WI38 (cell line): ENCODE results near the gene AARS2.
"Not testable (repeated sequence)": the region's sequence is repeated elsewhere in the genome, so short reads cannot be mapped to it uniquely, and the experiment has no call there.

Source experiments
- H3K4me3 ChIP-seq: 2 replicates; pipeline ENCODE4 v1.5.1; 2011; ENCODE audit warnings: low read depth, mild to moderate bottlenecking, control low read depth, low read length
- CTCF ChIP-seq: IDR thresholded peaks from 2 replicates; pipeline ENCODE4 v1.5.1; 2012; ENCODE audit warnings: low read depth, mild to moderate bottlenecking, control low read depth, low read length

AARS2 gene

DNA sequence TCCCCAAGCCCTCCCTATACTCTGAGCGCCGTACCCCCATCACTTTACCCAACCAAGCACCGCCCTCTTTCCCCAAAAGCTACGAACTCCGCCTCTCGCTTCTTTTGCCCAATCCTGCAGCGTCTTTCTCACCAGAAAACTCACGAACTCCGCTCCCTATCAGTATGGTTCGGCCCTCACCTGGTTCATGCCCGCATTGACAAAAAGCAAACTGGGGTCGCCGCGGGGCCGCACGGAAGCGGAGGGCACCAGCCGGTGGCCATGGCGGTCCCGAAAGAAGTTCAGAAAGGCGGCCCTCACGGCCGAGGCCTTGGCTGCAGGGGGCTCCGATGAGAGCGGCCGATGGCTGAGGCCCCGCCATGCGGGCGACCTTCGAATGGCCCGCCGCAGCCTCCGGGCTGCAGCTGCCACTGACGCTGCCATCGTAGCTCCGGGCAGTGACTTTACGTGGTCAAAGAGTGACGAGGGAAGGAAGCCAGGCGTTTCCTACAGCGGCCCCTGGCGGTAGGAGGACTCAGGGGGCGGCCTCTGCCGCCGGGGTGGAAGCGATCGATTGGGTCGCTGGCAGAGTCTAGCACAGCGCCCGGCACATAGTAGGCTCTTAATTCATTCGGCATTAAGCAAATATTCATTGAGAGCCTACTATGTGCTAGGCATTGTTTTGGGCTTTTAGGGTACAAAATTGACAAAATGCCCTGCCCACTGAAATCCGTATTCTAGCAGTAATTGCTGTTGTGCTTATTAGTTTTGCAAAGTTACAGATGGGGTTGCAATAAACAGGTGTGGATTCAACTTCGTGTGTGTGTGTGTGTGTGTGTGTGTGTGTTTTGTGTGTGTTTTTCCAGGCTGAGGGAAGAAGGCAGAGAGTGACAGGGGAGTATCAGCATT lies at the start of gene AARS2:
TSS of gene AARS2 (minus strand) at position 447 of the 888 bp plus-strand sequence. CDS start at position 423, 24 bp downstream.
- peak within 1 kb of the TSS; percentile 94 for H3K4me3 ChIP-seq
- TF ChIP-seq CTCF: peak; percentile 97

DNA sequence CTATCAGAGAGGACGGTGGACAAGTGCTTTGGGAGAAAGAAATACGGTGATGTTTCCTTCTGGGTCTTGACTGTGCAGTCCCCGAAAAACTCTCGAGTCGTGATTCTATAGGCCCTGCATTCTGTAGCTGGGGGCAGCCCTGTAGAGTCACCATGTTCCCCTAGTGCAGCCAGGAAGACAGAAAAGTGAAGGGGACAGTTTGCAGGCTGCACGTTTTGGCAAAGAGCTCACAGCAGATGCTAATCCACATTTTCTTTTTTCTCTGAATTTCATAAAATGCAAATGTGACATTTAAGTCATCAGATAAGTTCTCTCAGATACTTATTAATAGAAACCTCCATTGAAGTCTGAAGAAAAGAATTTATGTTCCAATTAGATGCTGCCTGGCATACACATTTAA lies 48.8 kb upstream of the AARS2 start:
- no peak for TF ChIP-seq CTCF
- no peak overlapping the region for H3K4me3 ChIP-seq

DNA sequence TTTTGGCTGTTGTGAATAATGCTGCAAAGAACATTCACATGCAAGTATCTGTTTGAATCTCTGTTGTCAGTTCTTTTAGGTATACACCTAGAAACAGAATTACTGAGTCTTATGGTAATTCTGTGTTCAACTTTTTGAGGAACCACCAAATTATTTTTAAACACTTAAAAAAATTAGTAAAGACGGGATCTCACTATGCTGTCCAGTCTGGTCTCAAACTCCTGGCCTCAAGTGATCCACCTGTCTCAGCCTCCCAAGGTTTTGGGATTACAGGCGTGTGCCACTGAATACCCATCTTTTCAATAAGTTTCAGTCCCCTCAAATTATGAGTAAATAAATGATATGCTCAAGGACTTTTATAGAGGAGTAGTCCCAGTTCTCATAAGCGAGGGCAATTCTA lies 46.8 kb upstream of the AARS2 start:
- TF ChIP-seq CTCF: no peak
- no peak overlapping the region for H3K4me3 ChIP-seq

DNA sequence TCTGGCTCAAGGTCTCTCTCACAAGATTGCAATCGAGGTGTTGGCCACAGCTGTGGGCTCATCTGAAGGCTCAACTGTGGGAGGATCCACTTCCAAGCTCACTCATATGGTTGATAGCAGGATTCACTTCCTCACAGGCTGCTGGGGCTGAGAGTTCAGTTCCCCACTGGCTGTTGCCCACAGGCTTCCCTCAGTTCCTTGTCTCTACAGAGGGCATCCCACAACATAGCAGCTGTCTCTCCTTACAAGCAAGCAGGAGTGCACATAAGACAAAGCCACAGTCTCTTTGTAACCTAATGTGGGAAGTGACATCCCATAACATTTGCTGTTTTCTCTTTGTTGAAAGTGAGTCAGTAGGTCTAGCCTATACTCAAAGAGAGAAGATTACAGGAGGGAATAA lies 43.3 kb upstream of the AARS2 start:
- no peak overlapping the region for H3K4me3 ChIP-seq
- no peak for TF ChIP-seq CTCF

GRCh38 chr6:44355640-44356039 lies 42.5 kb upstream of the AARS2 start:
- TF ChIP-seq CTCF: no peak
- no peak overlapping the region for H3K4me3 ChIP-seq

DNA sequence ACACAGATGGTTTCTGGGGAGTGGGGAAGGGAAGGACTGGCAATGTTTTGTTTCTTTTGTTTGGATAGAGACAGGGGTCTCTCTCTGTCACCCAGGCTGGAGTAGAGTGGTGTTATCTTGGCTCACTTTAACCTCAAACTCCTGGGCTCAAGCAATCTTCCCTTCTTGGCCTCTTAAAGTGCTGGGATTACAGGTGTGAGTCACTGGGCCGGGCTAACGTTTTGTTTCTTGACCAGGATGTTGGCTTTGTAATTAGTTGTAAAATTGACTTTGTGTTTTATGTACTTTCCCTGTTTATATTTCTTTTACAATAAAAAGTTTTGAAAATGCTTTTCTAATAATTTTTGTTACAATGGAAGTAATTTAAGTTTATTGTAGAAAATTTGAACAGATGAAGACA lies 40.2 kb upstream of the AARS2 start:
- no peak for TF ChIP-seq CTCF
- no peak overlapping the region for H3K4me3 ChIP-seq

DNA sequence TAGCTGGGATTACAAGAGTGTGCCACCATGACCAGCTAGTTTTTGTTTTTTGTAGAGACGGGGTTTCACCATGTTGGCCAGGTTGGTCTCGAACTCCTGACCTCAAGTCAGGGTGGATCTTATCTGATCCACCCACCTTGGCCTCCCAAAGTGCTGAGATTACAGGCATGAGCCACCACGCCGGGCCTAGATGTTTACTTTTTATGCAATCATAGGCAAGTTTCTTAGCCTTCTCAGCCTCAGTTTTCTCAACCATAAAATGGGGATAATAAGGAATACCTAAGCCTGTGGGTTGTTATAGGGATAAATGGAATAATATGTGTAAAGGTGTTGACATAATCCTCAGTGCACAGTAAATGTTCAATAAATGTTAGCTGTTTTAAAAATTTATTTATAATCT lies 39.1 kb upstream of the AARS2 start:
- TF ChIP-seq CTCF: no peak
- no peak overlapping the region for H3K4me3 ChIP-seq

DNA sequence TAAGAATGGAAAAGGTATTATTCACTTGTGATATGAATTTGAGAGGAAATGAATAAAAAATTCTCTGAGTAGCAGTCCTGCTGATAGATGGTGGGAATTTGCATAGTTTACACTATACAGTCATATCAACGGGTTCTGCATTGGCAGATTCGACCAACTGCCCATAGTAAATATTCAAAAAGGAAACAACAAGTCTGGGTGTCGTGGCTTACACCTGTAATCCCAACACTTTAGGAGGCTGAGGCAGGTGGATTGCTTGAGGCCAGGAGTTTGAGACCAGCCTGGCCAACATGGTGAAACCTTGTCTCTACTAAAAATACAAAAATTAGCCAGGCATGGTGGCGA lies 37.5 kb upstream of the AARS2 start:
- H3K4me3 ChIP-seq: not testable (repeated sequence)
